ENCODE results near the gene C1orf122. TPM values are rescaled to one million over a fixed set of nuclear protein-coding genes. Genes with fewer than 3 reads are reported as not detected.

C1orf122 gene
- total and polyA plus RNA-seq, 2 of the 13 experiments (the other 11 are each of a cell fraction or from before 2014, with no cell fraction given): 18.7 to 40.6 TPM

DNA sequence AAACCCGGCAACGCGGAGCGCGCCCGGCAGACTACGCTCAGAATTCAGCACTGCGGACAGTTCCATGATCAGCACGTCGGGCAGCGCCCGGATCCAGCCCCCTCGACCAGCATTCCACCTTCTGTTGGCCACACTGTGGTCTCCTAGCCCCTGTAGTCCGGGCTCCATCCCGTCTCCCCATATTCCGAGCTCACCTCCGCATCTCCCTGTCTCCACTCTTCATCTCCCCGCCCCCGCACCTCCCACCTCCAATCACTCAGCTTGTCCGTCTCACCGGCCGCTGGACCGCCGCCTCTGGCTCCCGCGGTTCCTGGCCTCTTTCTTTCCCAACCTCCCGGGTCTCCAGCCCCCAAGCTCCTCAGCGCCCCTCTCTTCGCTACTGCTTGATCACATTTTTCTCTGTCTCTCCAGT is 43.2 kb upstream of the C1orf122 start (continued):
- TF ChIP-seq, protein P1, sequence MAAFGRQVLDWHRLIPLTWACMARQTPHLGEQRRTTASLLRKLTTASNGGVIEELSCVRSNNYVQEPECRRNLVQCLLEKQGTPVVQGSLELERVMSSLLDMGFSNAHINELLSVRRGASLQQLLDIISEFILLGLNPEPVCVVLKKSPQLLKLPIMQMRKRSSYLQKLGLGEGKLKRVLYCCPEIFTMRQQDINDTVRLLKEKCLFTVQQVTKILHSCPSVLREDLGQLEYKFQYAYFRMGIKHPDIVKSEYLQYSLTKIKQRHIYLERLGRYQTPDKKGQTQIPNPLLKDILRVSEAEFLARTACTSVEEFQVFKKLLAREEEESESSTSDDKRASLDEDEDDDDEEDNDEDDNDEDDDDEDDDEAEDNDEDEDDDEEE (CRISPR knock-in tag; IDR thresholded peaks at IDR 0.05): peak; percentile 99
- peak; percentile 98 for TF ChIP-seq ZBTB1 (CRISPR knock-in tag; IDR thresholded peaks at IDR 0.05; ENCODE audit: borderline replicate concordance)
- TF ChIP-seq ESRRA (CRISPR knock-in tag; IDR thresholded peaks at IDR 0.05; ENCODE audit: low read depth): peak; percentile 84; the same call in 1 of the 2 replicates
- TF ChIP-seq, protein P2, sequence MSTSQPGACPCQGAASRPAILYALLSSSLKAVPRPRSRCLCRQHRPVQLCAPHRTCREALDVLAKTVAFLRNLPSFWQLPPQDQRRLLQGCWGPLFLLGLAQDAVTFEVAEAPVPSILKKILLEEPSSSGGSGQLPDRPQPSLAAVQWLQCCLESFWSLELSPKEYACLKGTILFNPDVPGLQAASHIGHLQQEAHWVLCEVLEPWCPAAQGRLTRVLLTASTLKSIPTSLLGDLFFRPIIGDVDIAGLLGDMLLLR (CRISPR knock-in tag; IDR thresholded peaks at IDR 0.05): peak; percentile 99
- TF ChIP-seq YEATS4 (CRISPR knock-in tag; IDR thresholded peaks at IDR 0.05; ENCODE audit: borderline replicate concordance): peak; percentile 88
- peak; percentile 99 for TF ChIP-seq STAT5B (CRISPR knock-in tag; IDR thresholded peaks at IDR 0.05)
- TF ChIP-seq, protein P3, sequence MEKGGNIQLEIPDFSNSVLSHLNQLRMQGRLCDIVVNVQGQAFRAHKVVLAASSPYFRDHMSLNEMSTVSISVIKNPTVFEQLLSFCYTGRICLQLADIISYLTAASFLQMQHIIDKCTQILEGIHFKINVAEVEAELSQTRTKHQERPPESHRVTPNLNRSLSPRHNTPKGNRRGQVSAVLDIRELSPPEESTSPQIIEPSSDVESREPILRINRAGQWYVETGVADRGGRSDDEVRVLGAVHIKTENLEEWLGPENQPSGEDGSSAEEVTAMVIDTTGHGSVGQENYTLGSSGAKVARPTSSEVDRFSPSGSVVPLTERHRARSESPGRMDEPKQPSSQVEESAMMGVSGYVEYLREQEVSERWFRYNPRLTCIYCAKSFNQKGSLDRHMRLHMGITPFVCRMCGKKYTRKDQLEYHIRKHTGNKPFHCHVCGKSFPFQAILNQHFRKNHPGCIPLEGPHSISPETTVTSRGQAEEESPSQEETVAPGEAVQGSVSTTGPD (CRISPR knock-in tag; IDR thresholded peaks at IDR 0.05): peak; percentile 91
- no peak for TF ChIP-seq ZNF619 (CRISPR knock-in tag; IDR thresholded peaks at IDR 0.05)
- TF ChIP-seq, protein P4, sequence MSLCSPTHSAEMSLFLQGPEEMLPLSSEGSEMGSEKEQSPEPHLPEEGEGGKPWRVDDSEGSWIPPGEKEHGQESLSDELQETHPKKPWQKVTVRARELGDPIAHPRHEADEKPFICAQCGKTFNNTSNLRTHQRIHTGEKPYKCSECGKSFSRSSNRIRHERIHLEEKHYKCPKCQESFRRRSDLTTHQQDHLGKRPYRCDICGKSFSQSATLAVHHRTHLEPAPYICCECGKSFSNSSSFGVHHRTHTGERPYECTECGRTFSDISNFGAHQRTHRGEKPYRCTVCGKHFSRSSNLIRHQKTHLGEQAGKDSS (CRISPR knock-in tag; IDR thresholded peaks at IDR 0.05; ENCODE audit: borderline replicate concordance, low read depth): peak; percentile 79; the same call in 1 of the 2 replicates
- TF ChIP-seq NFKB2 (CRISPR knock-in tag; IDR thresholded peaks at IDR 0.05; ENCODE audit: borderline replicate concordance): peak; percentile 100
- TF ChIP-seq ZKSCAN8 (CRISPR knock-in tag; IDR thresholded peaks at IDR 0.05; ENCODE audit: borderline replicate concordance): peak; percentile 92
- TF ChIP-seq HNRNPK (IDR thresholded peaks at IDR 0.05; ENCODE audit: low read depth, low read length, poor library complexity, severe bottlenecking): no peak
- TF ChIP-seq ZNF264 (CRISPR knock-in tag; IDR thresholded peaks at IDR 0.05): peak; percentile 99
- peak; percentile 99 for TF ChIP-seq ZFP36L2 (CRISPR knock-in tag; IDR thresholded peaks at IDR 0.05)
- TF ChIP-seq, protein P5, sequence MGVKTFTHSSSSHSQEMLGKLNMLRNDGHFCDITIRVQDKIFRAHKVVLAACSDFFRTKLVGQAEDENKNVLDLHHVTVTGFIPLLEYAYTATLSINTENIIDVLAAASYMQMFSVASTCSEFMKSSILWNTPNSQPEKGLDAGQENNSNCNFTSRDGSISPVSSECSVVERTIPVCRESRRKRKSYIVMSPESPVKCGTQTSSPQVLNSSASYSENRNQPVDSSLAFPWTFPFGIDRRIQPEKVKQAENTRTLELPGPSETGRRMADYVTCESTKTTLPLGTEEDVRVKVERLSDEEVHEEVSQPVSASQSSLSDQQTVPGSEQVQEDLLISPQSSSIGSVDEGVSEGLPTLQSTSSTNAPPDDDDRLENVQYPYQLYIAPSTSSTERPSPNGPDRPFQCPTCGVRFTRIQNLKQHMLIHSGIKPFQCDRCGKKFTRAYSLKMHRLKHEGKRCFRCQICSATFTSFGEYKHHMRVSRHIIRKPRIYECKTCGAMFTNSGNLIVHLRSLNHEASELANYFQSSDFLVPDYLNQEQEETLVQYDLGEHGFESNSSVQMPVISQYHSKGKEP (CRISPR knock-in tag; IDR thresholded peaks at IDR 0.05): peak; percentile 100
- peak; percentile 99 for TF ChIP-seq ZNF274 (CRISPR knock-in tag; IDR thresholded peaks at IDR 0.05)
- TF ChIP-seq POGZ (CRISPR knock-in tag; IDR thresholded peaks at IDR 0.05): no peak
